GM12878 (cell line): ENCODE results near the gene KIAA1217.

Source experiments
- BMI1 ChIP-seq: fragments of 450-650 bp; IDR thresholded peaks from 2 replicates; pipeline ENCODE4 v1.6.1; 2016; ENCODE audit warnings: mild to moderate bottlenecking, moderate library complexity, borderline replicate concordance
- TF ChIP-seq, protein P1 (sequence below), 3 experiments: IDR thresholded peaks in 2 of 3; conservative IDR thresholded peaks in 1 of 3; 2 replicates each; pipeline ENCODE4 v1.5.1; 2011; ENCODE audit warnings: low read depth in 3 of 3, low read length in 3 of 3, mild to moderate bottlenecking in 3 of 3, control low read depth in 2 of 3, moderate library complexity in 2 of 3, inconsistent platforms in 1 of 3, mixed read lengths in 1 of 3; ENCODE audit not compliant: control insufficient read depth in 2 of 3, insufficient read depth in 1 of 3; ENCODE audit errors: extremely low read depth in 1 of 3
- TF ChIP-seq, protein P2 (sequence below): fragments of 150-350 bp; IDR thresholded peaks from 2 replicates; pipeline ENCODE4 v1.6.1; 2014; ENCODE audit warnings: mild to moderate bottlenecking, low read depth, low read length

DNA sequence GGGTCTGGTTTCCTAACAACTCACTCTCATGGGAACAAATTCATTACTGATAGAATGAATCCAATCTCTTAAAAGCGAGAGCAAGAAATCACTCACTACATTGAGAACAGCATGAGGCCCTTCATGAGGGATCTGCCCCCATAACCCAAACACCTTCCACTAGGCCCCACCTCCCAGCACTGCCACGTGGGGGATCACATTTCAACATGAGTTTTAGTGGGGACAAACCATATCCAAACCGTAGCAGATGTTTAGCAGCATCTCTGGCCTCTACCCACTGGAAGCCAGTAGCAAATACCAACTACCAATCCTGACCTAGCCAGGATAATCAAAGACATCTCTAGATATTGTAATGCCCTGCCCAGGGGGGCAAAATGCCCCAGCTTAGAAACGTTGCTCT, 270.9 kb downstream of the KIAA1217 start:
- TF ChIP-seq, protein P1, sequence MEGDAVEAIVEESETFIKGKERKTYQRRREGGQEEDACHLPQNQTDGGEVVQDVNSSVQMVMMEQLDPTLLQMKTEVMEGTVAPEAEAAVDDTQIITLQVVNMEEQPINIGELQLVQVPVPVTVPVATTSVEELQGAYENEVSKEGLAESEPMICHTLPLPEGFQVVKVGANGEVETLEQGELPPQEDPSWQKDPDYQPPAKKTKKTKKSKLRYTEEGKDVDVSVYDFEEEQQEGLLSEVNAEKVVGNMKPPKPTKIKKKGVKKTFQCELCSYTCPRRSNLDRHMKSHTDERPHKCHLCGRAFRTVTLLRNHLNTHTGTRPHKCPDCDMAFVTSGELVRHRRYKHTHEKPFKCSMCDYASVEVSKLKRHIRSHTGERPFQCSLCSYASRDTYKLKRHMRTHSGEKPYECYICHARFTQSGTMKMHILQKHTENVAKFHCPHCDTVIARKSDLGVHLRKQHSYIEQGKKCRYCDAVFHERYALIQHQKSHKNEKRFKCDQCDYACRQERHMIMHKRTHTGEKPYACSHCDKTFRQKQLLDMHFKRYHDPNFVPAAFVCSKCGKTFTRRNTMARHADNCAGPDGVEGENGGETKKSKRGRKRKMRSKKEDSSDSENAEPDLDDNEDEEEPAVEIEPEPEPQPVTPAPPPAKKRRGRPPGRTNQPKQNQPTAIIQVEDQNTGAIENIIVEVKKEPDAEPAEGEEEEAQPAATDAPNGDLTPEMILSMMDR (IDR thresholded peaks at IDR 0.05 in 2 of 3, conservative IDR thresholded peaks at IDR 0.05 in 1 of 3; ENCODE audit: control insufficient read depth in 2 of 3, extremely low read depth in 1 of 3, insufficient read depth in 1 of 3, low read depth in 3 of 3, low read length in 3 of 3): no peak
- TF ChIP-seq BMI1: no peak
- TF ChIP-seq, protein P2, sequence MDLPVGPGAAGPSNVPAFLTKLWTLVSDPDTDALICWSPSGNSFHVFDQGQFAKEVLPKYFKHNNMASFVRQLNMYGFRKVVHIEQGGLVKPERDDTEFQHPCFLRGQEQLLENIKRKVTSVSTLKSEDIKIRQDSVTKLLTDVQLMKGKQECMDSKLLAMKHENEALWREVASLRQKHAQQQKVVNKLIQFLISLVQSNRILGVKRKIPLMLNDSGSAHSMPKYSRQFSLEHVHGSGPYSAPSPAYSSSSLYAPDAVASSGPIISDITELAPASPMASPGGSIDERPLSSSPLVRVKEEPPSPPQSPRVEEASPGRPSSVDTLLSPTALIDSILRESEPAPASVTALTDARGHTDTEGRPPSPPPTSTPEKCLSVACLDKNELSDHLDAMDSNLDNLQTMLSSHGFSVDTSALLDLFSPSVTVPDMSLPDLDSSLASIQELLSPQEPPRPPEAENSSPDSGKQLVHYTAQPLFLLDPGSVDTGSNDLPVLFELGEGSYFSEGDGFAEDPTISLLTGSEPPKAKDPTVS: no peak
